Nephron progenitor cell (in vitro differentiated cells): ENCODE measurements around the gene CRYBB3.
"Not testable (repeated sequence)": the region's sequence is repeated elsewhere in the genome, so short reads cannot be mapped to it uniquely, and the experiment has no call there.

Experiments used
- DNase-seq: peaks from one replicate; pipeline ENCODE4 v3.0.0; 2021
- H3K27ac Mint-ChIP-seq: 2 replicates; pipeline ENCODE4 v1.8.0; 2021; ENCODE audit warnings: mild to moderate bottlenecking, moderate library complexity, mixed read lengths
- H3K27me3 Mint-ChIP-seq: 2 replicates; pipeline ENCODE4 v1.8.0; 2021; ENCODE audit warnings: mild to moderate bottlenecking, low read depth, mixed read lengths; ENCODE audit not compliant: poor library complexity
- H3K36me3 Mint-ChIP-seq: 2 replicates; pipeline ENCODE4 v1.8.0; 2021; ENCODE audit warnings: low read depth, mixed read lengths
- H3K4me1 Mint-ChIP-seq: 2 replicates; pipeline ENCODE4 v1.8.0; 2021; ENCODE audit warnings: mixed read lengths
- H3K4me3 Mint-ChIP-seq: 2 replicates; pipeline ENCODE4 v1.8.0; 2021; ENCODE audit warnings: mild to moderate bottlenecking, moderate library complexity, mixed read lengths
- H3K9me3 Mint-ChIP-seq: 2 replicates; pipeline ENCODE4 v1.8.0; 2021; ENCODE audit warnings: mild to moderate bottlenecking, moderate library complexity, mixed read lengths
- TF ChIP-seq, protein P1 (sequence below): fragments of 200-600 bp; sonication (generic); IDR thresholded peaks from 2 replicates; pipeline ENCODE4 v1.5.0; 2021; ENCODE audit warnings: antibody characterized with exemption

CRYBB3 gene

GRCh38 chr22:25200967-25201366 is 1.3 kb downstream of the CRYBB3 start:
- H3K9me3 Mint-ChIP-seq, result no peaks in the 10 kb centered on the region
- H3K36me3 Mint-ChIP-seq, result peaks cover 6% of the 10 kb centered on the region
- no peaks in the 10 kb centered on the region for H3K27me3 Mint-ChIP-seq
- H3K4me1 Mint-ChIP-seq, result peaks cover 30% of the 10 kb centered on the region
- DNase-seq, result no peak
- no peak overlapping the region for H3K27ac Mint-ChIP-seq
- H3K4me3 Mint-ChIP-seq, result no peak overlapping the region
- TF ChIP-seq, protein P1, sequence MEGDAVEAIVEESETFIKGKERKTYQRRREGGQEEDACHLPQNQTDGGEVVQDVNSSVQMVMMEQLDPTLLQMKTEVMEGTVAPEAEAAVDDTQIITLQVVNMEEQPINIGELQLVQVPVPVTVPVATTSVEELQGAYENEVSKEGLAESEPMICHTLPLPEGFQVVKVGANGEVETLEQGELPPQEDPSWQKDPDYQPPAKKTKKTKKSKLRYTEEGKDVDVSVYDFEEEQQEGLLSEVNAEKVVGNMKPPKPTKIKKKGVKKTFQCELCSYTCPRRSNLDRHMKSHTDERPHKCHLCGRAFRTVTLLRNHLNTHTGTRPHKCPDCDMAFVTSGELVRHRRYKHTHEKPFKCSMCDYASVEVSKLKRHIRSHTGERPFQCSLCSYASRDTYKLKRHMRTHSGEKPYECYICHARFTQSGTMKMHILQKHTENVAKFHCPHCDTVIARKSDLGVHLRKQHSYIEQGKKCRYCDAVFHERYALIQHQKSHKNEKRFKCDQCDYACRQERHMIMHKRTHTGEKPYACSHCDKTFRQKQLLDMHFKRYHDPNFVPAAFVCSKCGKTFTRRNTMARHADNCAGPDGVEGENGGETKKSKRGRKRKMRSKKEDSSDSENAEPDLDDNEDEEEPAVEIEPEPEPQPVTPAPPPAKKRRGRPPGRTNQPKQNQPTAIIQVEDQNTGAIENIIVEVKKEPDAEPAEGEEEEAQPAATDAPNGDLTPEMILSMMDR, result no peak

DNA sequence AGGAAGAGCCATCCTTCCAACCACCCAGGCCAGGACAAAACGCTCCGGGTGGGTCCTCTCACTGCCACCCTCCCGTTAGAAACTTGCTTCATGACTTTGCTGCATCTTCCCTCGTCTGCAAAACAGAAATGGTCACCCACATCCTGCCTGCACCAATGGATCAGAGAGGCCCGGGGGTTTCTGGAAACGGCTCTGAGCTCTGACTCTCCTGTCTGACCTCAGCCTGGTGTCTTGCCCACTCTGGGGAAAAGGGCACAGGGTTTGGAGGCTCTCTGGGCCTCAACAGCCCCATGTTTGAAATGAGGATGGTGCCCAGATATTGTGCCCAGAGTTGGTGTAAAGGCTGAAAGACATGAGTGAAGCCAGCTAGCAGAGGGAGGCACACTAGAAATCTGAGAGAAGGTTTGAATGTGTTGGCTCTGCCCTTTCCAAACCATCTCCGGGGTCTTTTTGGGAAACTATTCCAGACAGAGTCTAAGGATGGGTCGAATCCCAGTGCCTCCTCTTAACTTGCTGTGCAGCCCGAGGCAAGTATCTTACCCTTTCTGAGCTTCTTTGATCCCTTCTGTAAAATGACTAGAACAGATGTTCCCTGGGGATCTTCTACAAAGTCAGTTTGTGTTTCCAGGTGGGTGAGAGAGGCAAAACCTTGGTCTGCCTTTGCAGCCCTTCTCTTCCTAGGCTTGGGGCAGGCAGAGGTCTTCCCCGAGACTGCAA is 2.1 kb downstream of the CRYBB3 start:
- H3K4me3 Mint-ChIP-seq, result no peak overlapping the region
- no peak for DNase-seq
- H3K27ac Mint-ChIP-seq, result no peak overlapping the region
- no peaks in the 10 kb centered on the region for H3K9me3 Mint-ChIP-seq
- peaks cover 30% of the 10 kb centered on the region for H3K4me1 Mint-ChIP-seq
- H3K27me3 Mint-ChIP-seq, result peaks cover 4% of the 10 kb centered on the region
- H3K36me3 Mint-ChIP-seq, result peaks cover 6% of the 10 kb centered on the region
- TF ChIP-seq, protein P1, result no peak

GRCh38 chr22:25202290-25202921 is 2.7 kb downstream of the CRYBB3 start:
- DNase-seq, result peak; percentile 79
- peaks cover 25% of the 10 kb centered on the region for H3K4me1 Mint-ChIP-seq
- H3K4me3 Mint-ChIP-seq, result no peak overlapping the region
- H3K36me3 Mint-ChIP-seq, result peaks cover 2% of the 10 kb centered on the region
- TF ChIP-seq, protein P1, result peak; percentile 90
- no peaks in the 10 kb centered on the region for H3K9me3 Mint-ChIP-seq
- H3K27ac Mint-ChIP-seq, result no peak overlapping the region
- H3K27me3 Mint-ChIP-seq, result peaks cover 6% of the 10 kb centered on the region

- H3K9me3 Mint-ChIP-seq, result no peaks in the 10 kb centered on the region
- H3K36me3 Mint-ChIP-seq, result no peaks in the 10 kb centered on the region
- H3K27ac Mint-ChIP-seq, result no peak overlapping the region
- H3K27me3 Mint-ChIP-seq, result peaks cover 10% of the 10 kb centered on the region
- no peak overlapping the region for H3K4me3 Mint-ChIP-seq
- no peak for DNase-seq
- TF ChIP-seq, protein P1, result no peak
- H3K4me1 Mint-ChIP-seq, result peaks cover 21% of the 10 kb centered on the region
Observed at GRCh38 chr22:25203082-25203481, 3.4 kb downstream of the CRYBB3 start.

DNA sequence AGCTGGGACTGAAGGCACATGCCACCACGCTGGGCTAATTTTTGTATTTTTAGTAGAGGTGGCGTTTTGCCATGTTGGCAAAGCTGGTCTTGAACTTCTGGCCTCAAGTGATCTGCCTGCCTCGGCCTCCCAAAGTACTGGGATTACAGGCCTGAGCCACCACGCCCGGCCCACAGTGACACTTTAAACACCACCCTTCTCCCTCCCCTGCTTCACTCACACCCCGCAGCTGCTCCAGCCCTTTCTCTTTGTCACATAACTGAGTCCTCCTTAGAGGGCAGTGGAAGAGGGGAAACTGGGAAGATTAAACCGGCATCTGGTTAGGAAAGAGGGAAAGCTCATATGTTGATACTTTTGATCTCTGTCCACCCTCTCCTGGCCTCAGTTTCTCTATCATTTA is 4.9 kb downstream of the CRYBB3 start:
- peaks cover 15% of the 10 kb centered on the region for H3K4me1 Mint-ChIP-seq
- H3K36me3 Mint-ChIP-seq, H3K9me3 Mint-ChIP-seq: not testable (repeated sequence)

GRCh38 chr22:25205847-25206246 is 6.2 kb downstream of the CRYBB3 start:
- TF ChIP-seq, protein P1, result no peak
- Mint-ChIP-seq H3K36me3 (no peaks in the 10 kb centered on the region), H3K4me1 (peaks cover 5% of the 10 kb centered on the region), H3K27me3 (peaks cover 10% of the 10 kb centered on the region), H3K9me3 (no peaks in the 10 kb centered on the region), H3K4me3 (no peak overlapping the region), H3K27ac (no peak overlapping the region)
- DNase-seq, result no peak

More for the DNA sequence above, 4.9 kb downstream of the CRYBB3 start:
- not testable (repeated sequence) for H3K4me3 Mint-ChIP-seq, H3K27ac Mint-ChIP-seq, DNase-seq, H3K27me3 Mint-ChIP-seq
